Measurements from ENCODE around the gene RGL2. TPM values are rescaled to one million over a fixed set of nuclear protein-coding genes. Genes with fewer than 3 reads are reported as not detected.

The RGL2 gene
- total and polyA plus RNA-seq, 4 donors, result 72.2 to 93.7 (median 75.0) TPM

DNA sequence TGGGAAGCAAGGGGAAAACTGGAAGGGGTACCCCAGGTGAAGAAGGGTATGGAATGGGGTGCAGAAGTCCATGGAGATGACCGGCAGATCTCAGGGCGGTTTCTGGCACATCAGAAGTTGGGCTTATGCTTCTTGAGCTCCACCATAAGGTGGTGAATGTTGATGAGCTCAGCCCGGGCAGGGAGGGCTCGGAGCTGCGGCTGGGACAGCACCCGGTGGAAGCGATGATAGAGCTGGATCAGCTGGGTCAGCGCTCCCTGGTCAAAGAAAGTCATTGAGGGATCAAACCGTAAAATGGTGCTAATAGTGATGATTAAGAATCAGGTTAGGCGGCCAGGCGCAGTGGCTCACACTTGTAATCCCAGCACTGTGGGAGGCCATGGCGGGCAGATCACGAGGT lies 48.0 kb downstream of the RGL2 start:
- H3K27ac ChIP-seq (ENCODE audit: low read depth in 1 of 2, low read length in 1 of 2), result peak overlapping the region in 1 of 2 donors; percentile 92
- H3K36me3 ChIP-seq (ENCODE audit: control insufficient read depth in 4 of 4, insufficient read depth in 4 of 4, low read length in 4 of 4), result peaks cover 0 to 16% (median 8%) of the 10 kb centered on the region in 4 donors
- ATAC-seq (ENCODE audit: insufficient read depth, low FRiP score), result no peak
- H3K4me3 ChIP-seq, result no peak overlapping the region
- no peak for DNase-seq
- 96 to 97% methylated on average over 13 of the region's 13 CpGs for WGBS, 2 donors
- peaks cover 3 to 23% (median 6%) of the 10 kb centered on the region in 5 donors for H3K4me1 ChIP-seq (ENCODE audit: control insufficient read depth in 5 of 5, insufficient read depth in 5 of 5, low read length in 5 of 5)
- H3K9me3 ChIP-seq (ENCODE audit: control insufficient read depth in 4 of 4, insufficient read depth in 3 of 4, low read length in 3 of 4), result no peaks in the 10 kb centered on the region
- H3K27me3 ChIP-seq (ENCODE audit: control insufficient read depth in 3 of 3, insufficient read depth in 3 of 3, low read length in 2 of 3), result no peaks in the 10 kb centered on the region
- TF ChIP-seq, protein P1, sequence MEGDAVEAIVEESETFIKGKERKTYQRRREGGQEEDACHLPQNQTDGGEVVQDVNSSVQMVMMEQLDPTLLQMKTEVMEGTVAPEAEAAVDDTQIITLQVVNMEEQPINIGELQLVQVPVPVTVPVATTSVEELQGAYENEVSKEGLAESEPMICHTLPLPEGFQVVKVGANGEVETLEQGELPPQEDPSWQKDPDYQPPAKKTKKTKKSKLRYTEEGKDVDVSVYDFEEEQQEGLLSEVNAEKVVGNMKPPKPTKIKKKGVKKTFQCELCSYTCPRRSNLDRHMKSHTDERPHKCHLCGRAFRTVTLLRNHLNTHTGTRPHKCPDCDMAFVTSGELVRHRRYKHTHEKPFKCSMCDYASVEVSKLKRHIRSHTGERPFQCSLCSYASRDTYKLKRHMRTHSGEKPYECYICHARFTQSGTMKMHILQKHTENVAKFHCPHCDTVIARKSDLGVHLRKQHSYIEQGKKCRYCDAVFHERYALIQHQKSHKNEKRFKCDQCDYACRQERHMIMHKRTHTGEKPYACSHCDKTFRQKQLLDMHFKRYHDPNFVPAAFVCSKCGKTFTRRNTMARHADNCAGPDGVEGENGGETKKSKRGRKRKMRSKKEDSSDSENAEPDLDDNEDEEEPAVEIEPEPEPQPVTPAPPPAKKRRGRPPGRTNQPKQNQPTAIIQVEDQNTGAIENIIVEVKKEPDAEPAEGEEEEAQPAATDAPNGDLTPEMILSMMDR (IDR thresholded peaks at IDR 0.05; ENCODE audit: control extremely low read depth, extremely low read depth), result no peak
- H3K9ac ChIP-seq (ENCODE audit: insufficient read depth in 1 of 2, low read length in 2 of 2), result no peak overlapping the region

- Histone ChIP-seq H3K4me3 (peak overlapping the region; percentile 41), H3K4me1 (ENCODE audit: control insufficient read depth in 5 of 5, insufficient read depth in 5 of 5, low read length in 5 of 5) (peaks cover 3 to 23% (median 6%) of the 10 kb centered on the region in 5 donors), H3K27ac (ENCODE audit: low read depth in 1 of 2, low read length in 1 of 2) (peak overlapping the region; percentile 92 to 94), H3K9me3 (ENCODE audit: control insufficient read depth in 4 of 4, insufficient read depth in 3 of 4, low read length in 3 of 4) (no peaks in the 10 kb centered on the region), H3K36me3 (ENCODE audit: control insufficient read depth in 4 of 4, insufficient read depth in 4 of 4, low read length in 4 of 4) (peaks cover 0 to 16% (median 6%) of the 10 kb centered on the region in 4 donors), H3K9ac (ENCODE audit: insufficient read depth in 1 of 2, low read length in 2 of 2) (peak overlapping the region in 1 of 2 donors; percentile 76), H3K27me3 (ENCODE audit: control insufficient read depth in 3 of 3, insufficient read depth in 3 of 3, low read length in 2 of 3) (no peaks in the 10 kb centered on the region)
- WGBS, 2 donors, result 18 to 20% methylated on average over 15 of the region's 15 CpGs
- DNase-seq, result no peak
- TF ChIP-seq, protein P1 (IDR thresholded peaks at IDR 0.05; ENCODE audit: control extremely low read depth, extremely low read depth), result no peak
- no peak for ATAC-seq (ENCODE audit: insufficient read depth, low FRiP score)
Observed at GRCh38 chr6:33249732-33250630, 48.8 kb downstream of the RGL2 start.

GRCh38 chr6:33248932-33249731 lies 49.6 kb downstream of the RGL2 start:
- Histone ChIP-seq H3K27me3 (ENCODE audit: control insufficient read depth in 3 of 3, insufficient read depth in 3 of 3, low read length in 2 of 3) (no peaks in the 10 kb centered on the region), H3K36me3 (ENCODE audit: control insufficient read depth in 4 of 4, insufficient read depth in 4 of 4, low read length in 4 of 4) (peaks cover 0 to 14% (median 5%) of the 10 kb centered on the region in 4 donors), H3K9me3 (ENCODE audit: control insufficient read depth in 4 of 4, insufficient read depth in 3 of 4, low read length in 3 of 4) (no peaks in the 10 kb centered on the region), H3K4me3 (peak overlapping the region; percentile 41), H3K9ac (ENCODE audit: insufficient read depth in 1 of 2, low read length in 2 of 2) (peak overlapping the region; percentile 26 to 76), H3K27ac (ENCODE audit: low read depth in 1 of 2, low read length in 1 of 2) (peak overlapping the region; percentile 92 to 94), H3K4me1 (ENCODE audit: control insufficient read depth in 5 of 5, insufficient read depth in 5 of 5, low read length in 5 of 5) (peaks cover 3 to 23% (median 6%) of the 10 kb centered on the region in 5 donors)
- ATAC-seq (ENCODE audit: insufficient read depth, low FRiP score), result peak; percentile 93
- TF ChIP-seq, protein P1 (IDR thresholded peaks at IDR 0.05; ENCODE audit: control extremely low read depth, extremely low read depth), result peak; percentile 27
- DNase-seq, result peak; percentile 97 to 99 (median 98)
- 0% methylated on average over 56 to 58 of the region's 58 CpGs for WGBS, 2 donors
